SIG-M5 (cell line): ENCODE measurements around the gene KCND3.
A peak's percentile ranks its signal among the peaks of the same experiment; 100 is the strongest.
"Not testable (repeated sequence)": the region's sequence is repeated elsewhere in the genome, so short reads cannot be mapped to it uniquely, and the experiment has no call there.

Source experiments
- DNase-seq: peaks from one replicate; lab custom pipeline; 2025; lab: John Stamatoyannopoulos, UW

Gene KCND3

GRCh38 chr1:111814305-111814628, 175.2 kb downstream of the KCND3 start:
- no peak for DNase-seq

DNA sequence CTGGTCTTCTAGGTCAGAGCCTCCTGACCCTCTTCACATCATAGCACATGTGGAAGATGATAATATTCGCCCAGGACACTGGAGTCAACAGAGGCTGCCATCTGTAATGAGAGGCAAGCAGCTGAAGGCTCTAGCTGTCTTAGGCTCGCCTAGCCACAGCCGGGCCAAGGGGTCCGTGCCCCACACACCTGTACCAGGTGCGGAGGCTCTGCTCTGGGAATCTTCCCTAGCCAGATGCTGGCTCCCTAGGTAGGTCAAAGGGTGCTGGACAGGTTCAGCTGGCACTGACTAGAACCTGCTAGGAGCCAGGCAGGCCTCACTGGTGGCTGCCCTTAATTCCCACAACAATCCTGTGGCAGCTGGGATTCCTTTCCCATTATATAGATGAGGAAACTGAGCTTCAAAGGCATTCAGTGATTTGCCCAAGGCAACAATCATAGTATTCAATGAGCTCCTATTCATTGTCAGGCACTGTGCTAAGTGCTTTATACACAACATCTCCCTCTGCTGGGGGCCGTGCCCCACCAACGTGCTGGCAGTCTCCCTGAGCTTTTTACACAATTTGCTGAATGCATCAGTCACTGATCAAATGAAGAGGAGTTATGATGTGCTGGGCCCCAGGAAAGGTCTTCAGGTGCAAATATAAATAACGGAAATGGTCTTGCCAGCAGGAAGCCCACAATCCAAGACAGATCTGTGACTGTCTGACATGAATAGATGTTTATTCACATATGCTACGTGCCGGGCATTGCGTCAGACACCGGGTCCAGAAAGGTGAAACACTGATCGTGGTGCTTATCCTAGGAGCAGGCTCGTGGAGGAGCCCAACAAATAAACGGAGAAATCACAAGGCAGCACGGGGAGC, 175.8 kb downstream of the KCND3 start:
- no peak for DNase-seq

DNA sequence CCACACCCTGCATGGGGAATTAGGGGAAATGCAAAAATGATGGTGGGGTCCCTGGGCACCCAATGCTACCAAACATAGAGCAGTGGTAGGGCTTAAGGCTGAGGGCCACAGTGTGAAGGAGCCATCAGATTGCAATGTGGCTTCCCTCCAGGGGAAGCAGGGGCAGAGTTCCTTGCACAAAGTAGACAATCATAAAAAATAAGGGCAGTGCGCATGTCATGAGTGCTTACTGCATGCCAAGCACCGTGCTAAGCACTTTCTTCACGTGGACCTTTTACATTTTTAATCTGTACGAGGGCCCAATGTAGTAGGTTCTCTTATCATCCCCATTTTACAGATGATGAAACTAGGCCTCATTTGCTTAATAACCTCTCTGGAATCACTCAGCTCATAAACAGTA, 177.2 kb downstream of the KCND3 start:
- no peak for DNase-seq

GRCh38 chr1:111811891-111812290, 177.6 kb downstream of the KCND3 start:
- DNase-seq, result no peak

GRCh38 chr1:111805251-111805650, 184.2 kb downstream of the KCND3 start:
- DNase-seq, result no peak

GRCh38 chr1:111804776-111805175, 184.7 kb downstream of the KCND3 start:
- DNase-seq, result no peak

GRCh38 chr1:111803951-111804350, 185.5 kb downstream of the KCND3 start:
- DNase-seq, result no peak

DNA sequence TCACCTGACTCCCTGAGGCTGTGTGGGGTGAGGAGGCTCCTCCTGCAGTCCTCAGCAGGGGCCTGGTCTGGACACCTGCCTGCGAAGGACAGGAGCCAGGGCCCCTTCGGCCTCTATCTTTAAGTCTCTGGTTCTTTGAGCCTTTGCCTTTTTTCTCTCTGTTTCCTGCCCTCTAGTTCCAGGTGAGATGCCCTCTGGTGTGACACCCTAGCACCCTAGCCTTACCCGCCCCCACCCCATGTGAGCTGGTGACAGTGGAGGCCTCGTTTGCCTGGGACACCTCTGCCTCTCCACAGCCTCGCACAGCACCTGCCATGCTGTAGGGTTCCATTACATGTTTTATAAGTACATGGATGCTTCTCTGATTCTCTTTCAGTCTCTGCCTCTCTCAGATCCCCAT, 186.5 kb downstream of the KCND3 start:
- no peak for DNase-seq

- DNase-seq, result no peak
Measured at GRCh38 chr1:111802110-111802509, 187.4 kb downstream of the KCND3 start.

DNA sequence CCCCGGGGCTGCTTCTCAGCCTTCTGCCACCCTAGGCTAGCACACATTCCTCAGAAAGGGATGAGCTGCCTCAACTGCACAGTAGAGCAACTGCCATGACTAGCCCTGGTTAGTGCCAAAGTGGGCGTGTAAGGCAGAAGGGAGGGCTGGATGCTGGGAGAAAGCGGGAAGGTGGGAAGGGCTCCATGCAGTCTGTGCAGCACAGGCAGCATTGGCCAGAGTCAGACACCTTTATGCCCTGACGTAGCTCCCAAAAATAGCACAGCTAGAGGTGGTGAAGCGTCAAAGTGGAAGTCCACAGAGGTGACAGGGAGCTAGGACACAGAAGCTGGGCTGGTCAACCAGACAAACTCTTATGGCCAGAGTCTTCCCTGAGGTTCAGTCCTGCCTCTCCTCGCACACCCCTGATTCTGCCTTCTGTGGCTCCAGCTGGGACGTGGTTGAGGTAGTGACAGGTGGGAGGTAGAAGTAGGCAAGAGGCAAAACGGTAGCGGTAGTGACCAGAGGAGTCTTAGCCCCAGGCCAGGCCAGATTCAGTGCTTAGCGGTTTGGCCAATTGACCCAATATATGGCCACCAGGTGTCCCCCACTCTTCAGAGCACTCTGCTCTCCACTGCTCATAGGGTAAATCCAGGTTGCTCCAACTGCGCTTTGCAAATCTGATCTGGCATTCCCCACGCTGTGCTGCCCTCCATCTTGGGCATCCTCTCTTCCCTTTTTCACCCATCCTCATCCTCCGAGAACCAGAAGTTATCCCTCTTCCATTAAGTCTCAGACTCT, 188.2 kb downstream of the KCND3 start:
- no peak for DNase-seq

DNA sequence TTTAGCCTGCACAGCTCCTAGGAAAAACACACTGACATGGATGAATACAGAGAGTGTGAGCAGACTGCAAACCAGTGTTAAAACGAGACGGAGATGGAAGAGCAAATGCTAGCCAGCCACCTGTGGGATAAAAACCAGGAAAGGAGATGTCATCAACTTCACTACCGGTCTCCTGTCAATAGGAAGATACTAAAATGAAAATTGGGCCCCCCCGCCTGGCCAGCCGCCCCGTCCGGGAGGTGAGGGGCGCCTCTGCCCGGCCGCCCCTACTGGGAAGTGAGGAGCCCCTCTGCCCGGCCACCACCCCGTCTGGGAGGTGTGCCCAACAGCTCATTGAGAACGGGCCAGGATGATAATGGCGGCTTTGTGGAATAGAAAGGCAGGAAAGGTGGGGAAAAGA, 189.7 kb downstream of the KCND3 start:
- DNase-seq, result not testable (repeated sequence)

DNA sequence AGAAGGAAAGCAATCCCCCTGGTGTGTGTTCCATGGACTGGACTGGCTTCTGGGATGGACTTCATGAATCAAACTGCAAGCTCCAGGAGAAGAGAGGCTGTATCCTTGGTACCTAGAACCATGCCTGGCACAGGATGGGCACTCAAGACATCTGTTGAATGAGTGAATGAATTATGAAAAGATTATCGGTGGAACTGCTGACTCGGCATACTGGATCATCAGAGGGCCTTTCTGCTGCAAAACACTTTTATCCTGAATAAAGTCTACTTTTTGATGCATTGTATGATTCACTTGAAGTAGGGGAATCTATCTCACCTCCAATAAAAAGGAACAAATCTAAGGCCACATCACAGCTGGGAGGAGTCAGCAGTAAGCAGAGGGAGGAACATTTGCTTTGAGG, 190.9 kb downstream of the KCND3 start:
- no peak for DNase-seq

DNA sequence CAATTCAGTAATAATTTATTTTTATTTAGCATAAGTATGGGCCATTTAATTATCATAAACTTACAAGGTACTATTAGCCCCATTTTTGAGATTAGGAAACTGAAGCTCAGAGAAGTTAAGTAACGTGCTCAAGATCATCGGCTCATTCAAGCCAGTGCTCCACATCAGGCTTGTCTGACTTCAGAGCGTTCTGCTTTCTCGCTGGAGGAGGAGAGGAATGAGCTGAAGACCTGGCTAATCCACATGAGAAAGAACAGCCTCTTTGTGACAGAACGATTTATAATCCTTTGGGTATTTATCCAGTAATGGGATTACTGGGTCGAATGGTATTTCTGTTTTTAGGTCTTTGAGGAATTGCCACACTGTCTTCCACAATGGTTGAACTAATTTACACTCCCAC, 194.1 kb downstream of the KCND3 start:
- DNase-seq, result no peak

GRCh38 chr1:111793923-111794322, 195.5 kb downstream of the KCND3 start:
- no peak for DNase-seq

DNA sequence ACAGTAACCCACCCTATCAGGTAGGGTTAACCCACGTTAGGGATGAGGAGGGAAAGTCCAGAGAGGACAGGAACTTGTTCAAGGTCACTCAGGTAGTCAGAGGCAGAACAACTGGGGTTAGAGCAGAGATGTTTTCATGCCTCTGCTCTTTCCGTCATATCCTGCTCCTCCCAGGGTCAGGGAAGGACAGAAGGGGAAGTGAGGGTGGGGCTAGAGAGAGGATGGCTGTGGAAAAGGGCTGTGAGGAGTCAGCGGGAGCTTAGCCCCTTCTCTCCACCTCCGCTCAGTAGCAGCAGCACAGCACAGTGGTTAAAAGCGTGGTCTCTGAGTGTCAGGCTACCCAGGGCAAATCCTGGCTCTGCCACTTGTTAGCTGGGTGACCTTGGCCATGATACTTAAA, 197.2 kb downstream of the KCND3 start:
- DNase-seq, result no peak

DNA sequence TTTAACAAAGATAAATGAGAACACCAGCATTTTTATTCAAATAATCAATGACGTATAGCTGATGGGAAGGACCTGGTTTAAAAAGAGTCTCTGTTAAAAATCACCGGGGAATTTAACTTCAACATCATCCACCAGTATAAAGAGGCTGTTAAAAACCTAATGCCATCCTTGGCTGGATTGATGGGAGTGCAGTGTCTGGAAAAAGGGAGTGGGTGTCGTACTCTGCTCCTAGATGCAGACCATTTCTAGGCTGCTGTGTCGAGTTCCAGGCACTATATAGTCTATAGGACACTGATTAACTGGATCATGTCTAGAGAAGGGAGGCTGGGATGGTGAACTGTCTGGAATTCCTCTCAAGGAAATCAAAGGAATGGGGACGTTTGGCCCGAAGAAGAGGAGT, 197.7 kb downstream of the KCND3 start:
- no peak for DNase-seq

- peak; percentile 42 for DNase-seq
Measured at GRCh38 chr1:111789666-111790316, 199.7 kb downstream of the KCND3 start.

DNA sequence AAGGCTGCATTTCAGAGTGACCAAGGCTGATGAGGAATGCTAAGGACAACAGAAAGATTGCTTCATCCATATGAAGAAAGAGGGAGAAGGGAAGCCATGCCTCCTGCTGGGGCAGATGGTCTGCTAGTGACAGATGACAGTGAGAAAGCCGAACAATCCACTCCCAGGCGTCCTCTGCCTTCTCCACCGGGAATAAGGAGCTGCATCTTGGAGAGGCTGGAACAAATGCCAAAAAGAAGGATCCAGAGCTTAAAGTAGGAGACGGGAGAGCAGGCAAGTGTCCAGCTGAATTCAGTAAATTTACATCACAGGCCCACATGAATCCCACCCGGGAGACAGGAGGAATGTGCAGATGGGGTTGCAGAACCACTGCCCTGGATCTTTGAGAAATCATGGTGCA, 200.3 kb downstream of the KCND3 start:
- DNase-seq, result no peak

DNA sequence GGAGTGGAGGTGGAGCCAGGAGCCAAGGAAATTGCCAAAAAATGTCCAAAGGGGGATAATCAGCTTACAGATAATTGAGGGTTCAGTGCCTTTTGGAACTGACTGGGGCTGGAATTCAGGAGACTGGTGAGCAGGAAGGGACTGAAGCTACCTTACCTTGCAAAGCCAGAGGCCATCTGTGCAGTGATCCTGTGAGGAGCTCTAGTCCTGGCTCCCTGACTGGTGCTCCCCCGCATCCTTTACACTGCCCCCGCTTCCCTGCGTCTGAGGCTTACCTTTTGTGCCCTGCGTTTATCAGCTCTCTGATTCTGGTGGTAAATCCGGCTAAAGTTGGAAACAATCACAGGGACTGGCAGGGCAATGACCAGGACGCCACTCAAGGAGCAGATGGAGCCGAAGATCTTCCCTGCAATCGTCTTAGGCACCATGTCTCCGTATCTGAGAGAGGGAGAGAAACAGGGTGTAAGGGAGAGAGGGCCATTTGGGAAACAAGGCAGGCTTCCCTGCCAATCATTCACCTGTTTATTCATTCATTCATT, 202.7 kb downstream of the KCND3 start:
- no peak for DNase-seq

GRCh38 chr1:111784273-111784901, 205.1 kb downstream of the KCND3 start:
- DNase-seq, result no peak

- DNase-seq, result no peak
Measured at GRCh38 chr1:111779546-111779945, 209.9 kb downstream of the KCND3 start.

GRCh38 chr1:111778541-111779051, 210.9 kb downstream of the KCND3 start:
- no peak for DNase-seq
